ENCODE measurements around the gene HLA-DRB5.
"Not testable (repeated sequence)": the region's sequence is repeated elsewhere in the genome, so short reads cannot be mapped to it uniquely, and the experiment has no call there.

Gene HLA-DRB5

DNA sequence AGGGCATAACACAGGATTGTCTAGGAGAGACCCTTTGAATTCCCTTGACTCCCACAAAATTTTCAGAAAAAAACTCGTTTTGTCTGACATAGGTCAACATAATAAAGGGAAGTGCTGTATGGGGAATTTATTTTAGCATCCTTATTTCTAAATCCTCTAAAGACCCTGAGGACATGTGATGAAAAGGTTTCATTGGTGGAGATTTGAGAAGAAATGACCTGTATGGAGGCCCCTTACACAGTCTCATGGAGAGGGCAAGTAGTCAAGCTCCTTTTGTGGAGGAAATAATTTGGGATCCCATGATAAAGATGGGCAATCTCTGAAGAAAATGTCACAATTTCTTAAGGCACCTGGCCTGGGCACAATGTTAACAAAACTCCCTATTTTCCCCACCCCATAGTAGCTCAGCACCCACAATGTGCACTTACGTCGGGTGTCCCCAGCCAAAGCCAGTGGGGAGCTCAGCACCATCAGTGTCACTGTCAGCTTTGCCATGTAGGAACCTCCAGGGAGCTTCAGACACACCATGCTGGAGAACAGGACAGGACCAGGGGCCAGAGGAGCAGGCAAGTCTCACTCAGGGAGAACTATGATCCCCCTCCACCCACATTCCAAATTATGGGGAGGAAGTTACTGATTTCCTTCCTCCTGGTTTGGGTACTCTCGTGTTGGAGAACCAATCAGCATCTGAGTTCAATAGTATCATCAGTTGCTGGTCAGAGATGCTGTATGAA lies at the start of gene HLA-DRB5:
HLA-DRB5 (minus strand) TSS at position 591 of the 734 bp plus-strand sequence; CDS start at position 528, 63 bp downstream.
- no peak within 1 kb of the TSS for H3K27ac ChIP-seq (ENCODE audit: low read depth, low read length)
- no peaks in the 10 kb centered on the region for H3K27me3 ChIP-seq (ENCODE audit: control insufficient read depth, insufficient read depth, low read length)
- H3K4me3 ChIP-seq (ENCODE audit: low read depth, low read length): no peak within 1 kb of the TSS
- no peak within 1 kb of the TSS for H3K9ac ChIP-seq (ENCODE audit: low read length)
- no peaks in the 10 kb centered on the region for H3K4me1 ChIP-seq (ENCODE audit: control insufficient read depth, insufficient read depth, low read length)
- peaks cover 4% of the 10 kb centered on the region; the same call in 1 of the 2 replicates for H3K9me3 ChIP-seq (ENCODE audit: control insufficient read depth, insufficient read depth, low read depth, low read length)
- H3K36me3 ChIP-seq (ENCODE audit: control insufficient read depth, insufficient read depth, low read length): no peaks in the 10 kb centered on the region

GRCh38 chr6:32578962-32579361 lies 48.9 kb upstream of the HLA-DRB5 start:
- no peaks in the 10 kb centered on the region for H3K4me1 ChIP-seq (ENCODE audit: control insufficient read depth, insufficient read depth, low read length)
- no peaks in the 10 kb centered on the region for H3K9me3 ChIP-seq (ENCODE audit: control insufficient read depth, insufficient read depth, low read depth, low read length)
- H3K27me3 ChIP-seq (ENCODE audit: control insufficient read depth, insufficient read depth, low read length): peaks cover under 1% of the 10 kb centered on the region
- H3K36me3 ChIP-seq (ENCODE audit: control insufficient read depth, insufficient read depth, low read length): no peaks in the 10 kb centered on the region
- no peak overlapping the region for H3K9ac ChIP-seq (ENCODE audit: low read length)
- H3K4me3 ChIP-seq (ENCODE audit: low read depth, low read length): no peak overlapping the region
- no peak overlapping the region for H3K27ac ChIP-seq (ENCODE audit: low read depth, low read length)

DNA sequence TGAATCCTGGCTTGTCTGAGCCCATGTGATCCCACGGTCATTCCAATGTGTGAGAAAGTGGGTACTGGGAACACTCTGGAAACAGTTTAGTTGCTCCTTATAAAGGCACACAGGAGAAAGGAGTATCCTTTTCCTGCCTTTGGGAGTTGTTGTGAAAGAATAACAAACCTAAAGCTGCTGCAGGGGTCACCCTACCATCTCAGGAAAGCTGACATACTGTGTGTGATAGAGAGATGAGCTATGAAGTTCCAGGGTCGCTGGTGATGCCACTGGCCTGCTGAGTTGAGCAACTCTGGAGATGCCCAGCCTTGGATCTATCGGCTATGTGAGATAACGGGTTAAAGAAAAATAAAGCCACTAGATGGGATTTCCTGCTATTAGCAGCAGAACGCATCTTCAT lies 47.4 kb upstream of the HLA-DRB5 start:
- not testable (repeated sequence) for H3K4me1 ChIP-seq (ENCODE audit: control insufficient read depth, insufficient read depth, low read length); H3K36me3 ChIP-seq (ENCODE audit: control insufficient read depth, insufficient read depth, low read length); H3K9ac ChIP-seq (ENCODE audit: low read length); H3K27me3 ChIP-seq (ENCODE audit: control insufficient read depth, insufficient read depth, low read length); H3K27ac ChIP-seq (ENCODE audit: low read depth, low read length); H3K9me3 ChIP-seq (ENCODE audit: control insufficient read depth, insufficient read depth, low read depth, low read length); H3K4me3 ChIP-seq (ENCODE audit: low read depth, low read length)

DNA sequence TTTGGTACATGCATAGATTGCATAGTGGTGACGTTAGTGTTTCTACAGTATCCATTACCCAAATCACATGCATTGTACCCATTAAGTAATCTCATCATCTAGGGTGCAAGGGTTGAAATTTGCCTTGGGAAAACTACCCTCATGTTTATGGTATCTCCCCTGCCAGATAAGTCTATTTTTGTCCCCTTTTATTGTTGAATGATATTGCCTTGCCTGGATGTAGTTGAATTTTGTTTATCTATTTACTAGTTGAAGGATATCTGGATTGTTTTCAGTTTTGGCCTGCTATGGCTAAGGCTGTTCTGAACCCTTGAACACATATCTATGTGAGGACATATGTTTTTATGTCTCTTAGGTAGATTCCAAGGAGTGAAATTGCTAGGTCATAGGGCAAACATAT lies 46.2 kb upstream of the HLA-DRB5 start:
- no peaks in the 10 kb centered on the region for H3K4me1 ChIP-seq (ENCODE audit: control insufficient read depth, insufficient read depth, low read length)
- H3K9ac ChIP-seq (ENCODE audit: low read length): no peak overlapping the region
- H3K36me3 ChIP-seq (ENCODE audit: control insufficient read depth, insufficient read depth, low read length): no peaks in the 10 kb centered on the region
- H3K4me3 ChIP-seq (ENCODE audit: low read depth, low read length): no peak overlapping the region
- no peaks in the 10 kb centered on the region for H3K27me3 ChIP-seq (ENCODE audit: control insufficient read depth, insufficient read depth, low read length)
- H3K9me3 ChIP-seq (ENCODE audit: control insufficient read depth, insufficient read depth, low read depth, low read length): no peaks in the 10 kb centered on the region
- H3K27ac ChIP-seq (ENCODE audit: low read depth, low read length): no peak overlapping the region

DNA sequence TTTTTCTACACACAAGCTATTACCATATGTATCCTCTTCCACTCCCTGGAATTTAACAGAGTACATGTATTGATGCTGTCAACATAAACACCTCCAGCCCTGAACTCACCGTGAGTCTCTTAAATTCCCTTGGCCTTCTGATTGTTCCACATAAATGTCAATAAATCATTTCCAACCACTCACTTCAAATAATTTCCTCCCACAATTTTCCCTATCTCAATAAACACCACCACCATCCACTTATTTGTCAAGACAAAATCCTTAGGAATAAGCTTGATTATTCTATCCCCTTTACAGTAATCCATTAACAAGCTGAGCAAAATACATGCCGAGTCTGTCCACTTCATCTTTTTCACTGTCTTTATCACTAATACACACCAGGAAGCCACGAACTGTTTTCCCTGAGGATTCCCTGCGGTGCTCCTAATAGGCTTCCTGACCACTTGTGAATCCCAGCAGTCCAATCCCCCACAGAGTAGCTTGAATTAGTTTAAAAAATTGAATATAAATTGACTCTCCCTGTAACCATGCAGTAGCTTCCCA lies 40.3 kb upstream of the HLA-DRB5 start:
- Histone ChIP-seq H3K9ac (ENCODE audit: low read length) (no peak overlapping the region), H3K4me1 (ENCODE audit: control insufficient read depth, insufficient read depth, low read length) (0 out of 2 replicates have a peak, but pooled peaks cover 3% of the 10 kb centered on the region), H3K27me3 (ENCODE audit: control insufficient read depth, insufficient read depth, low read length) (no peaks in the 10 kb centered on the region), H3K27ac (ENCODE audit: low read depth, low read length) (no peak overlapping the region), H3K9me3 (ENCODE audit: control insufficient read depth, insufficient read depth, low read depth, low read length) (peaks cover 8% of the 10 kb centered on the region; the same call in 1 of the 2 replicates), H3K36me3 (ENCODE audit: control insufficient read depth, insufficient read depth, low read length) (no peaks in the 10 kb centered on the region), H3K4me3 (ENCODE audit: low read depth, low read length) (no peak overlapping the region)

DNA sequence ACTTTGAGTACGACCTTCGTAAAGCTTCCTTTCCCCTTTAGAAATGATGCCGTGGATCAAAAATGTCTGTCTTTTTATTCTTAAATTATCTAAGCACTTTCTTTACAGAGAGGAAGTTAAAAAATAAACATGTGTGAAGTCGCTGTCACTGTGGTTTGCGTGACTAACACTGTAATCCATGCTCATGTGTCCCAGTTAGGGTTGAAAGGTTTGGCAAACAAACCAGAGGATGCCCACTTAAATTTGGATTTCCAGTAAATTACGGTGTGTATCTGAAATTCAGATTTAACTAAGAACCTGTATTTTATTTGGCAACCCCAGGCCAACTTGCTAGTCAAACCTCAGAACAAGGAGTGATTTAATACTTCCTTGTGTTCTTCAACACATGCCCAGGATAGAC lies 38.5 kb upstream of the HLA-DRB5 start:
- no peaks in the 10 kb centered on the region for H3K27me3 ChIP-seq (ENCODE audit: control insufficient read depth, insufficient read depth, low read length)
- H3K4me3 ChIP-seq (ENCODE audit: low read depth, low read length): no peak overlapping the region
- H3K9me3 ChIP-seq (ENCODE audit: control insufficient read depth, insufficient read depth, low read depth, low read length): peaks cover 9% of the 10 kb centered on the region; the same call in 1 of the 2 replicates
- H3K4me1 ChIP-seq (ENCODE audit: control insufficient read depth, insufficient read depth, low read length): 0 out of 2 replicates have a peak, but pooled peaks cover 3% of the 10 kb centered on the region
- no peak overlapping the region for H3K27ac ChIP-seq (ENCODE audit: low read depth, low read length)
- no peaks in the 10 kb centered on the region for H3K36me3 ChIP-seq (ENCODE audit: control insufficient read depth, insufficient read depth, low read length)
- H3K9ac ChIP-seq (ENCODE audit: low read length): no peak overlapping the region

- Histone ChIP-seq H3K4me3 (ENCODE audit: low read depth, low read length) (no peak overlapping the region), H3K9ac (ENCODE audit: low read length) (no peak overlapping the region), H3K9me3 (ENCODE audit: control insufficient read depth, insufficient read depth, low read depth, low read length) (peaks cover 9% of the 10 kb centered on the region; the same call in 1 of the 2 replicates), H3K36me3 (ENCODE audit: control insufficient read depth, insufficient read depth, low read length) (no peaks in the 10 kb centered on the region), H3K27me3 (ENCODE audit: control insufficient read depth, insufficient read depth, low read length) (no peaks in the 10 kb centered on the region), H3K27ac (ENCODE audit: low read depth, low read length) (no peak overlapping the region), H3K4me1 (ENCODE audit: control insufficient read depth, insufficient read depth, low read length) (0 out of 2 replicates have a peak, but pooled peaks cover 3% of the 10 kb centered on the region)
Observed at GRCh38 chr6:32566957-32567356, 36.9 kb upstream of the HLA-DRB5 start.

DNA sequence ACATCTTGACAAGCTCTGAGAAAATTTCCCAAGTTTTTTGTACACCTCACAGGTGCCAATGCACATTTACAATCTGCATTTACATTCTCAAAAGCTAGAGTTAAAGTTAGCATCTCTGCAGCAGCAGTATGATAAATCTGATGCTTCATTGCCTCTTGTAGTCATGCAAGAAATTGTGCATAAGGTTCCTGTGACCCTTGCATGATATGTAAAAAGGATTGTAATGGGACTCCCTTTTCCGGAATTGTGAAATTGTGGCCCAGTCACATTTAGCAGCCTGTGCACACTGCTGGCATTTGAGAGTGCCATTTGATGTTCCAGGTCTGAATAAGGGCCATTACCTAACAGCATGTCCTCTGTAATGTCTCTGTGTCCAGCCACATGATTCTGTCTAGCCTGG lies 35.4 kb upstream of the HLA-DRB5 start:
- Histone ChIP-seq H3K36me3 (ENCODE audit: control insufficient read depth, insufficient read depth, low read length) (no peaks in the 10 kb centered on the region), H3K4me3 (ENCODE audit: low read depth, low read length) (no peak overlapping the region), H3K27ac (ENCODE audit: low read depth, low read length) (no peak overlapping the region)

GRCh38 chr6:32562940-32563339 lies 32.9 kb upstream of the HLA-DRB5 start:
- Histone ChIP-seq H3K4me1 (ENCODE audit: control insufficient read depth, insufficient read depth, low read length) (no peaks in the 10 kb centered on the region), H3K27me3 (ENCODE audit: control insufficient read depth, insufficient read depth, low read length) (no peaks in the 10 kb centered on the region), H3K9me3 (ENCODE audit: control insufficient read depth, insufficient read depth, low read depth, low read length) (peaks cover 9% of the 10 kb centered on the region; the same call in 1 of the 2 replicates), H3K27ac (ENCODE audit: low read depth, low read length) (no peak overlapping the region), H3K4me3 (ENCODE audit: low read depth, low read length) (no peak overlapping the region), H3K9ac (ENCODE audit: low read length) (no peak overlapping the region), H3K36me3 (ENCODE audit: control insufficient read depth, insufficient read depth, low read length) (no peaks in the 10 kb centered on the region)

More for the DNA sequence above, 35.4 kb upstream of the HLA-DRB5 start:
- Histone ChIP-seq H3K9ac (ENCODE audit: low read length) (no peak overlapping the region), H3K4me1 (ENCODE audit: control insufficient read depth, insufficient read depth, low read length) (0 out of 2 replicates have a peak, but pooled peaks cover 2% of the 10 kb centered on the region), H3K27me3 (ENCODE audit: control insufficient read depth, insufficient read depth, low read length) (no peaks in the 10 kb centered on the region), H3K9me3 (ENCODE audit: control insufficient read depth, insufficient read depth, low read depth, low read length) (peaks cover 9% of the 10 kb centered on the region; the same call in 1 of the 2 replicates)

GRCh38 chr6:32559747-32560146 lies 29.7 kb upstream of the HLA-DRB5 start:
- no peaks in the 10 kb centered on the region for H3K27me3 ChIP-seq (ENCODE audit: control insufficient read depth, insufficient read depth, low read length)
- H3K4me3 ChIP-seq (ENCODE audit: low read depth, low read length): no peak overlapping the region
- H3K9me3 ChIP-seq (ENCODE audit: control insufficient read depth, insufficient read depth, low read depth, low read length): no peaks in the 10 kb centered on the region
- no peak overlapping the region for H3K27ac ChIP-seq (ENCODE audit: low read depth, low read length)
- H3K9ac ChIP-seq (ENCODE audit: low read length): no peak overlapping the region
- no peaks in the 10 kb centered on the region for H3K4me1 ChIP-seq (ENCODE audit: control insufficient read depth, insufficient read depth, low read length)
- no peaks in the 10 kb centered on the region for H3K36me3 ChIP-seq (ENCODE audit: control insufficient read depth, insufficient read depth, low read length)

- Histone ChIP-seq H3K36me3 (ENCODE audit: control insufficient read depth, insufficient read depth, low read length) (no peaks in the 10 kb centered on the region), H3K4me3 (ENCODE audit: low read depth, low read length) (no peak overlapping the region), H3K9me3 (ENCODE audit: control insufficient read depth, insufficient read depth, low read depth, low read length) (no peaks in the 10 kb centered on the region), H3K27me3 (ENCODE audit: control insufficient read depth, insufficient read depth, low read length) (no peaks in the 10 kb centered on the region), H3K27ac (ENCODE audit: low read depth, low read length) (no peak overlapping the region), H3K9ac (ENCODE audit: low read length) (no peak overlapping the region), H3K4me1 (ENCODE audit: control insufficient read depth, insufficient read depth, low read length) (no peaks in the 10 kb centered on the region)
Observed at GRCh38 chr6:32558426-32559057, 28.5 kb upstream of the HLA-DRB5 start.

Measured in HUES6 (cell line).